ENCODE data around the gene CHRNE. TPM values are rescaled to one million over a fixed set of nuclear protein-coding genes. Genes with fewer than 3 reads are reported as not detected.
"Not testable (repeated sequence)": the region's sequence is repeated elsewhere in the genome, so short reads cannot be mapped to it uniquely, and the experiment has no call there.

The CHRNE gene
- total RNA-seq, 4 donors from 2014 or later = 0.13 to 1.2 (median 0.63) TPM; not detected in 1

DNA sequence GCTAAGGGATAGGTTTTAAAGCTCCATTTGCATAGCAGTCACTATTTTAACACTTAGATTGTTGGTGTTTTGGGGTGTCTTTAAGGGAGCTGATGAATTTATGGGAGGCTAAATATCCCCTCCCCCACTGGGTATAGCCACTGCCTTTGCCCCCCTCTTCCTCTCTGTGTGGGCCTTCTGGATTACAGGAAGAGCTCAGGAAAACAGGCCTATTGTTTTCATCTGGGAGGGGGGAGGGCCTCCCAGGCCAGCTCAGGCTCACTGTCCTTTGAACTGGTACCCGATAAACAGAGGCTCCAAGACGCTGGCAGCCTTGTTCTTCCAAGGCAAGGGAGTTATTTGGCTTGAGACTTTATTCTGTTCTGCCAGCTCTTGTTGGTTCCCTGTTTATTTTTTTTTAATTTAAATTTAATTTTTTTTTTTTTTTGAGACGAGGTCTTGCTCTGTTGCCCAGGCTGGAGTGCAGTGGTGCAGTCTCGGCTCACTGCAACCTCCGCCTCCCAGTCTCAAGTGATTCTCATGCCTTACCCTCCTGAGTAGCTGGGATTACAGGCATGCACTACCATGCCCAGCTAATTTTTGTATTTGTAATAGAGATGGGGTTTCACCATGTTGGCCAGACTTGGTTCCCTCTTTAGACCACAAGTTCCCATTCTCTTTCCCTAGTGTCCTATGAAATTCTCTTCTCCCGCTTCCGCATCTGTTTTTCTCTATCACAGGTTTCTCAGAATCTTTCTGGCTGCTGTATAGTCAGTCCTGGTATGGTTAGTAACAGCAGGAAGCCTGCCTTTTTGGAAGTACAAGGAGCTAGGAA, 44.6 kb downstream of the CHRNE start:
- H3K4me1 ChIP-seq = peaks cover 36 to 55% (median 46%) of the 10 kb centered on the region in 4 donors
- H3K4me3 ChIP-seq = no peak overlapping the region
- WGBS = 57% methylated on average over 7 of the region's 7 CpGs
- intact Hi-C loops (cut with DNase I) = no loop called here
- H3K27ac ChIP-seq (replicated peaks in 1 of 4) = peak overlapping the region; percentile 43 to 70 (median 52)
- peaks cover 0 to 21% (median 9%) of the 10 kb centered on the region in 4 donors for H3K36me3 ChIP-seq
- H3K27me3 ChIP-seq = no peaks in the 10 kb centered on the region
- TF ChIP-seq CTCF (IDR thresholded peaks at IDR 0.05) (no peak), POLR2AphosphoS5 (IDR thresholded peaks at IDR 0.05) (peak in 1 of 2 donors; percentile 7), EP300 (IDR thresholded peaks at IDR 0.05) (no peak), POLR2A (IDR thresholded peaks at IDR 0.05; ENCODE audit: low read depth) (no peak)
- no peaks in the 10 kb centered on the region for H3K9me3 ChIP-seq
- DNase-seq (ENCODE audit: extremely low spot score) = no peak

GRCh38 chr17:4857347-4857746, 45.6 kb downstream of the CHRNE start:
- DNase-seq (ENCODE audit: extremely low spot score); H3K4me3 ChIP-seq; H3K9me3 ChIP-seq; intact Hi-C loops (cut with DNase I); H3K27me3 ChIP-seq: not testable (repeated sequence)
- Histone ChIP-seq H3K36me3 (peaks cover 0 to 21% (median 9%) of the 10 kb centered on the region in 4 donors), H3K27ac (replicated peaks in 1 of 4) (peak overlapping the region; percentile 19 to 70 (median 52)), H3K4me1 (peaks cover 36 to 55% (median 47%) of the 10 kb centered on the region in 4 donors)
- WGBS = 93% methylated on average over 7 of the region's 7 CpGs

GRCh38 chr17:4856937-4857314, 46.0 kb downstream of the CHRNE start:
- Histone ChIP-seq H3K27me3 (no peaks in the 10 kb centered on the region), H3K36me3 (peaks cover 0 to 21% (median 9%) of the 10 kb centered on the region in 4 donors), H3K4me3 (no peak overlapping the region), H3K4me1 (peaks cover 40 to 58% (median 49%) of the 10 kb centered on the region in 4 donors), H3K27ac (replicated peaks in 1 of 4) (peak overlapping the region in 2 of 4 donors; percentile 3 to 22), H3K9me3 (no peaks in the 10 kb centered on the region)
- 86% methylated on average over 7 of the region's 7 CpGs for WGBS
- DNase-seq (ENCODE audit: extremely low spot score) = no peak
- TF ChIP-seq POLR2A (IDR thresholded peaks at IDR 0.05; ENCODE audit: low read depth) (no peak), CTCF (IDR thresholded peaks at IDR 0.05) (no peak), EP300 (IDR thresholded peaks at IDR 0.05) (no peak), POLR2AphosphoS5 (IDR thresholded peaks at IDR 0.05) (no peak)
- intact Hi-C loops (cut with DNase I) = no loop called here

GRCh38 chr17:4856271-4856936, 46.5 kb downstream of the CHRNE start:
- Histone ChIP-seq H3K4me3 (no peak overlapping the region), H3K27ac (replicated peaks in 1 of 4) (peak overlapping the region in 2 of 4 donors; percentile 3 to 22), H3K27me3 (no peaks in the 10 kb centered on the region), H3K4me1 (peaks cover 40 to 57% (median 51%) of the 10 kb centered on the region in 4 donors), H3K36me3 (peaks cover 0 to 21% (median 8%) of the 10 kb centered on the region in 4 donors), H3K9me3 (no peaks in the 10 kb centered on the region)
- WGBS = 89% methylated on average over 17 of the region's 17 CpGs
- no peak for TF ChIP-seq CTCF (IDR thresholded peaks at IDR 0.05)
- TF ChIP-seq EP300 (IDR thresholded peaks at IDR 0.05) = no peak
- TF ChIP-seq POLR2AphosphoS5 (IDR thresholded peaks at IDR 0.05) = no peak
- TF ChIP-seq POLR2A (IDR thresholded peaks at IDR 0.05; ENCODE audit: low read depth) = no peak
- DNase-seq (ENCODE audit: extremely low spot score) = no peak
- intact Hi-C loops (cut with DNase I) = no loop called here

GRCh38 chr17:4854111-4854681, 48.7 kb downstream of the CHRNE start:
- H3K4me3 ChIP-seq = no peak overlapping the region
- no peaks in the 10 kb centered on the region for H3K27me3 ChIP-seq
- H3K4me1 ChIP-seq = peaks cover 42 to 49% (median 44%) of the 10 kb centered on the region in 4 donors
- WGBS = 91% methylated on average over 5 of the region's 5 CpGs
- intact Hi-C loops (cut with DNase I) = no loop called here
- H3K36me3 ChIP-seq = peaks cover 0 to 15% (median 6%) of the 10 kb centered on the region in 4 donors
- no peak for TF ChIP-seq EP300 (IDR thresholded peaks at IDR 0.05)
- peak overlapping the region in 1 of 4 donors; percentile 22 for H3K27ac ChIP-seq (replicated peaks in 1 of 4)
- no peaks in the 10 kb centered on the region for H3K9me3 ChIP-seq
- DNase-seq (ENCODE audit: extremely low spot score) = no peak

Data from esophagus muscularis mucosa (tissue), 4 donors.